HPDE6-E6E7 (cell line): ENCODE measurements around the gene PAX5.
A peak's percentile ranks its signal among the peaks of the same experiment; 100 is the strongest.
"Not testable (repeated sequence)": the region's sequence is repeated elsewhere in the genome, so short reads cannot be mapped to it uniquely, and the experiment has no call there.

Experiments
- DNase-seq: peaks from one replicate; pipeline ENCODE4 v3.0.0; 2011; ENCODE audit warnings: missing footprints; ENCODE audit errors: extremely low spot score

Gene PAX5

GRCh38 chr9:37033682-37034304, at the start of gene PAX5:
Gene PAX5, minus strand, starts transcription at chr9:37034268. Its CDS starts 237 bp downstream, at chr9:37034031.
- no peak for DNase-seq

GRCh38 chr9:37083654-37084053, 49.6 kb upstream of the PAX5 start:
- no peak for DNase-seq

DNA sequence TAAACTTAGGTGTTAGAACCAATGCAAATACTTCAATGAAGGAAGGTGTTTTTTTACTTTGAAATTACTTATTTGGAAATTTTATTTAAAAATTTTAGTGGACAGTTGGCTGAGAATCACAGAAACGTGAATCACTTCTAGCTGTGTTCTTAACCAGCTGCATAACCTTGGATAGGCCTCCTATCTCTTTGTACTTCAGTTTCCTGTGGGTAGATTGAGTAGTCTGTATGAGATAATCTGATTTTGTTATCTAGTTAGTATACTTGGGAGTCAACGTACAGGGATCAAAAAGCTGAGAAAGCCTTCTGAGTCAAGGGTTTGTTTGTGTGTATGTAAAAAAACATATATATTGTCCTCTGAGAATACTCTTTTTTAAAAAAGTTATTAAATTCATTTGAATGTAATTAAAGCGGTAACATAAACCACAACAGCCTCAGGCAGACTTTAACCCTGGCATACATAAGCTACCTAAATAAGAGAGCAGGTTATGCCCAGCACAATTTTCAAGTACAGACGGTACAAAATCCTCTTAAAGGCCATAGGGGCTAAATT, 48.2 kb upstream of the PAX5 start:
- DNase-seq, result no peak

DNA sequence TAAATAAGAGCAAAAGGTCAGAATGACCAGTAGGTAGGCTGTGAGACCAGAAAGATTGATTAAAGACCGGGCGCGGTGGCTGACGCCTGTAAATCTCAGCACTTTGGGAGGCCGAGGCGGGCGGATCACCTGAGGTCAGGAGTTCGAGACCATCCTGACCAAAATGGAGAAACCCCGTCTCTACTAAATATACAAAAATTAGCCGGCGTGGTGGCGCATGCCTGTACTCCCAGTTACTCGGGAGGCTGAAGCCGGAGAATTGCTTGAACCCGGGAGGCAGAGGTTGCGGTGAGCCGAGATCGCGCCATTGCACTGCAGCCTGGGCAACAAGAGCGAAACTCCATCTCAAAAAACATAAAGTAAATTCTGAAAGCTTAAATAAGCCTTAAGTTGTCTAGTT, 47.4 kb upstream of the PAX5 start:
- DNase-seq, result not testable (repeated sequence)

DNA sequence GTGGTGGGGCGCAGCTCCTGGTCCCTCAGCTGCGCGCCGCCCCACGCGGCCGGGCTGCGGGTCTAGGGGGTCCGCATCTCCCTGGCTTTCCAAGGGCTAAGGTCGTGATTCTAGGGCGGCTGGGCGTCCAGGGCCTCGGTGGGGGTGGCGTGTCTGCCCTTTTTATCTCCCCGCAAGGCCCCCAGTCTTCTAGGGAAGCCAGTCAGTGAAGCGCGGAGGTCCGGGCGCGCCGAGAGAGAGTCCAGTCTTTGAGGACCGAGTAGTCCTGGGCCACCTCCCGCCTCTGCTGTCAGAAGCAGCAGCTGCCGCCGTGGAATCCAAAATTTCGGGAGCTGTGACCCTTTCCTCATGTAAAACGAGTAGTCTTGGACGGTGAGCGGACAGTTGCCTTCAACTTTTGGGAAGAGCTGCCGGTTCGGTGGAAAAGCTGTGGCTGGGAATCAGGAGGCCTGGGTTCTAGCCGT, 46.1 kb upstream of the PAX5 start:
- DNase-seq, result not testable (repeated sequence)

DNA sequence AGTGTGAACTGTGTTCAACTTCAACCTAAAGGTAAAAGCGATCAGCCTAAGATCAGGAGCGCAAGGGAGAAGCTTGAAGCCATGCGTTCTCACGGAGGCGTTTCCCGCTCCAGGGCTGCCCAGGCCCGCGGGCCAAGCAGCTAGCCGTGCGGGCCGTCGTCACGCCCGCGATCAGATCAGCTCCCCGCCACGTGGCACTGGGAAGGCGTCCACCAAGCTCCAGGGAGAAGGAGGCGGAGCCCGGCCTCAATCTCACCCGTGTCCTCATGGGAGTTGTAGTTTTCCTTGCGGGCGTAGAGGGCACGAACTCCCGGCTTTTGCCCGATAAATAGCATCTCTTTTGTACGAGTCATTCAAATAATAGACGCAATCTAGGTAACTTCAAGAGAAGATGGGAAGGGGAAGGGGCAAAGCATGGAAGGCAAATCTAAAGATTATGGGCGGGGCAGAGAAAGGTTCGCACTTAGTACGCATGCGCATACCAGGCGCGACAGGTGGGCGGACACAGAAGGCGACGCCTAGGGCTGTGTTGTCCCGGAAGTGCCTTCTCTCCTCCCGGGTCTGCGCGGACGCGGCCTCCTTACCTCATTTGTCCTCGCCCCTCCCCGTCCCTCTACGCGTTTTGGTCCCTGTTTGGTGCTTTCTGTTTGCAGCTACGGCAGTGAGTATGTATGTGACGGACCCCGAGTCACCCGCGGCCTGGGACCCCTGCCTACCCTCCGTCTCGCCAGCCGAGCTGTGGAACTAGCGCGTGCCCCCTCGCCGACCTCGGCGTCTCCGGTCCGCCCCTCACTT, 45.5 kb upstream of the PAX5 start:
- peak; percentile 91 for DNase-seq

DNA sequence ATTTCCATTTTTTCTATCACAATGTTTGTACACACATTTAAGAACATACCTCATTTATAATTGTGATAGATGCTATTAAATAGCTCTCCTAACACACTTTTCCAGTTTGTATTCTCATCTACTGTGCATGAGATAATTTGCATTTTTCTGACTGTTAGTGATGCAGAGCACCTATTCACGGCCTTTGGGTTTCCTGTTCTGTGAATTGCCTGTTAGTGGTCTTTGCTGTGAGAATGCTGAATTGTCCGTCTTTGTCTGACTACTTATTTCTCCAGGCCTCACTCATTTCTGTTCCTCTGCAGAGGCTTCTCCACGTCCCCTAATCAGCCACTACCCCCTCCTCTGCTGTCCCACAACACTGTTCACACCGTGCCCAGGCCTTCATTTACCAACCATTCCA, 40.7 kb upstream of the PAX5 start:
- DNase-seq, result not testable (repeated sequence)

DNA sequence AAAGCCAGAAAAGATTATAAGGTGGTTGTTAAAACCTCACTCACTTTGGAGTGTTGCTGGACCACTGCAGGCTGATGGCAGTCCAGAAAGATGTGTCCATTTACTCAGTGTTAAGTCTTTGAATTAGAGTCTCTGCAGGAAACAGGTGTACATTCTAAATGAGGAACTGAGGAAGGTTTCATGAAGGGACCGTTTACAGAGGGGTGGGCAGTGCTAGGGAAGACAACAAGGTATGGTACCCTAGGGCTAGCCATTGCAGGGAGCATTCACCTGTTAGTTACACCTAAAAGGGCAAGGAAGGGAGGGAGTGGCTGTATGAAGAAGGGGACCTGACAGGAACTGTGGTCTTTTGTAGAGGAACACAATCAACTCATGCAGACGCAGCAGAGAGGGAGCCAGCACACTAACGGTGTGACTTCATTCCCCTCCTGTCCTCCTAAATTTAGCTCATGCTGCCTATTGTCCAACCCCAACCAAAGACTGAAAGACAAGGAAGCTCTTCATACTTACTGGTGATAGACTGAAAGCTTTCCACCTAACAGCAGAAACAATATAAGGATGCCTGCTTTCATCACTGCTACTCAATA, 32.2 kb upstream of the PAX5 start:
- DNase-seq, result no peak

- DNase-seq, result no peak
Measured at GRCh38 chr9:37062336-37062735, 28.3 kb upstream of the PAX5 start.

GRCh38 chr9:37061768-37062167, 27.7 kb upstream of the PAX5 start:
- DNase-seq, result no peak

DNA sequence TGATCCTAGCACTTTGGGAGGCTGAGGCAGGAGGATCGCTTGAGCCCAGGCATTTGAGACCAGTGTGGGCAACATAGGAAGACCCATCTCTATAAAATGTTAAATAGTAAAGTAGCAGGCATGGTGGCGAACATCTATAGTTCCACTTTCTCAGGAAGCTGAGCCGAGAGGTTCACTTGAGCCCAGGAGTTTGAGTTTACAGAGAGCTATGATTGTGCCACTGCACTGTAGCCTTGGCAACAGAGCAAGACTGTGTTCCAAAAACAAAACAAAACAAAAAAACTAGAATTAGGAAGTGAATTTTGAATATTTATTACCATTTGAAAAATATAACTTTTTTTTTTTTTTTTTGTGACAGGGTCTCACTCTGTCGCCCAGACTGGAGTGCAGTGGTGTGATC, 26.8 kb upstream of the PAX5 start:
- no peak for DNase-seq

DNA sequence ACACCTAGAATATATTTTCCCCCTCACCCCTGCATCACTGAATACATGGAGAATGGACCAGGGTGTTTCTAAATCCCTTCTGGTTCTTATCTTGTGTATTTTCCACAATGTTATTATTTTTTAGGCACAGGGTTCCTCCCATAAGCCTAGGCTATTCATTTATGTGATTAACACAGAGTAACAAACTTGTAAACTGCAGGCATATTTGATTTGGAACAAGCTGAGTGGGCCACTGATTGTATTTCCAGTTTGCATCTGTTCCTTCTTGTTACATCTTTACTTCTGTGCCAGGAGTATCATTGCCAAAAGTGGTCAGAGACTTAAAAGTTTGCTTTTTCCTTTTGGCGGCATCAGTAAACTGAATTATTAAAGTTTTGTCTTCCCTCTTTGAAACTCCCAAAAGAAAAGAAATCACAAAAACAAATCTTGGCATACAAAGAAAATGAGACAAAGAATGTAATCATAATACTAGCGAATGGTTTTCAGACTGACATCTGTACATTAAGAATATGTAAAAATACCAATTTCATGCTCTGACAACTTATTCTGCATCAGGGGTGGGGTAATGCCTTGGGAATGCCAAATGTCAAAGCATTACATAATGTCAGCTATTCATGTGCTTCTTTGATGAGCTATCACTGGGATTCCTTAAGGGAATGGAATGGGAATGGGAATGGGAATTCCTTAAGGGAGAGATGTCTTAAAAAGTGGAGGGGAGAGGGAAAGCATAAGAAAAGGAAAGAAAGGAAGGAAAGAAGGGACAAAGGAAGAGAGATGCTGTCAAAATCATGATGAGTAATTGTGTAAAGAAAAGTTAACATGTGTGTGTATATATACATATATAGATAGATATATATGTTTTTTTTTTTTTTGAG, 22.2 kb upstream of the PAX5 start:
- DNase-seq, result no peak

- DNase-seq, result not testable (repeated sequence)
Measured at GRCh38 chr9:37054363-37054720, 20.3 kb upstream of the PAX5 start.

GRCh38 chr9:37053684-37054362, 19.8 kb upstream of the PAX5 start:
- DNase-seq, result no peak

DNA sequence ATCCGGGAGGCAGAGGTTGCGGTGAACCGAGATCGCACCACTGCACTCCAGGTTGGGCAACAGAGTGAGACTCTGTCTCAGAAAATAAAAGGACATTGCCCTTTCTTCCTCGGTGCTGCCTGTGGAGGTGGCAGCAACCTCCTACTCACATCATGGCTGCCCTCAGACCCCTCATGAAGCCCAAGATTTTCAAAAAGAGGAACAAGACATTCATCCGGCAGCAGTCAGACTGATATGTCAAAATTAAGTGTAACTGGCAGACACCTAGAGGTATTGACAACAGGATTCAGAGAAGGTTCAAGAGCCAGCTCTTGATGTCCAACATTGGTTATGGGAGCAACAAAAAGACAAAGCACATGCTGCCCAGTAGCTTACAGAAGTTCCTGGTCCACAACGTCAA, 12.6 kb upstream of the PAX5 start:
- DNase-seq, result no peak

GRCh38 chr9:37042421-37042820, 8.4 kb upstream of the PAX5 start:
- no peak for DNase-seq

DNA sequence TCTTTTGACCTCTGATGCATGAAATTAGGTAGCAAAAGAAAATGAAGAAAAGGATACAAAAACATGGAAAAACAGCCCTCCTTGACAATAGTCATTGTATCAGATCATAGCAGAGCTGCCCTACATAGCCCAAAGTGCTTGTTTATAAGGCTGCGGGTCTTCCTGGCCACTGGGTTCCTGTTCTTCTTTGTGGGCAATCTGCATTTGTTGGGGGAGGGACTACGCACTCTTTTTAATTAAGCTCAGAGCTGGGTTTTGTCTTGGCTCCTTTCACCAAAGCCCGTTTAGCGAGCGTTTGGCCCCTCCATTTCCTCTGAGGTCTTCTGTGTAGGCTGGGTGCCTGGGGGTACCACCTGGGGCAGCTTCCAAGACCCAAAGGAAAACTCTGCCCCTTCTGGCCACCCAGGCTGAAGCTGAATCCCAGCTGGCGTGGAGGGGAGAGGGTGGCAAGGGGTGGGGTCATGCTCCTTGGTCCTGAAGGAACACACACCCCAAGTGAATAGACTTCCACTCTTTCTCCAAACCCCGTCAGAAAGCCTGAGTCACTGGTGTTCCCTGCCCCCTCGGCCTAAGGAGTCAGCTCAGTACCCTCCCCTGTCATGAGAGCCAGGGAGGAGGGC, 6.5 kb upstream of the PAX5 start:
- no peak for DNase-seq

DNA sequence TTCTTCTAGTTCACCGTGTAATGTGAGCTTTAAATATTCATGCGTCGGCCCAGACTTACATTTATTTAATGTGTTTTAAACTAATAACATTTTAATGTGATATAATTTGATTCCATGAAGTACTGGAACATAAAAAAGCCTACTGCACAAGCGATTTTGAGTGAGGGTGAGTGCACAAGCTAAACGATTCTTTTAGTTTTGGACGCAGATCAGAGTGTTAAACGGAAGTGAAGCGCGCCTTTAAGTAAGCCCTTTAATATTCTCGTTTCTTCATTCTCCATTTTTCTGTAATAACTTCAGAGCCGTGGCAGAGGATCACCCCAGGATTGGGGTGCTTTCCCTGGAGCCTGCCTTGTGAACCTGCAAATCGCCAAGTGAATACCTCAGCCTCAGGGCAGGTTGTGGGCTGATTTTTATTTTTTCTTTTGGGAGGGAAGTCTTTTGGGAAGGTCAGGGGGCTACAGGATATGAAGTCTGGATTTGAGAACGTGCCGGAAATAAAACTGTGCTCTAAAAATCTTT, 4.9 kb upstream of the PAX5 start:
- DNase-seq, result no peak

GRCh38 chr9:37038302-37038942, 4.4 kb upstream of the PAX5 start:
- no peak for DNase-seq
